Neural progenitor cell (in vitro differentiated cells): Measurements from ENCODE around the gene ATXN1.
"Not testable (repeated sequence)": the region's sequence is repeated elsewhere in the genome, so short reads cannot be mapped to it uniquely, and the experiment has no call there.

Experiments
- CTCF ChIP-seq: fragments of 200-600 bp; sonication (generic); IDR thresholded peaks from 2 replicates; pipeline ENCODE4 v1.5.1; 2017; ENCODE audit warnings: antibody characterized with exemption, mild to moderate bottlenecking
- EZH2 ChIP-seq: fragments of 200-600 bp; sonication (generic); IDR thresholded peaks from 2 replicates; pipeline ENCODE4 v1.6.1; 2017; ENCODE audit warnings: antibody characterized with exemption, mild to moderate bottlenecking, moderate library complexity

- TF ChIP-seq CTCF, EZH2: not testable (repeated sequence)
Measured at GRCh38 chr6:16269442-16270070, 491.7 kb downstream of the ATXN1 start.
